Kidney epithelial cell (primary cell): Measurements from ENCODE around the gene CHRNG. TPM values are rescaled to one million over a fixed set of nuclear protein-coding genes. Genes with fewer than 3 reads are reported as not detected.

Source experiments
- DNase-seq: peaks from one replicate; pipeline ENCODE4 v3.0.0-alpha.2; 2010; ENCODE audit warnings: low read depth
- H3K27me3 ChIP-seq: 2 replicates; pipeline ENCODE4 v1.6.0; 2011; ENCODE audit warnings: low read length; ENCODE audit not compliant: control insufficient read depth, insufficient read depth
- H3K36me3 ChIP-seq: 2 replicates; pipeline ENCODE4 v1.5.1; 2011; ENCODE audit warnings: low read length; ENCODE audit not compliant: control insufficient read depth, insufficient read depth
- H3K4me3 ChIP-seq: 2 replicates; pipeline ENCODE4 v1.5.1; 2011; ENCODE audit warnings: low read depth, mild to moderate bottlenecking, control low read depth, low read length
- total RNA-seq: library from RNA; depleted of rRNA; stranded (reverse); fragments of >200 nt; gene quantifications from 2 replicates; pipeline ENCODE4 v1.2.3, GENCODE V29; 2015
- TF ChIP-seq, protein P1 (sequence below): IDR thresholded peaks from 2 replicates; pipeline ENCODE4 v1.5.1; 2011; ENCODE audit warnings: mild to moderate bottlenecking, moderate library complexity, low read length, control low read depth, inconsistent platforms; ENCODE audit not compliant: insufficient read depth, poor library complexity, severe bottlenecking

The CHRNG gene
- total RNA-seq, 1 donor from 2014 or later: not detected

DNA sequence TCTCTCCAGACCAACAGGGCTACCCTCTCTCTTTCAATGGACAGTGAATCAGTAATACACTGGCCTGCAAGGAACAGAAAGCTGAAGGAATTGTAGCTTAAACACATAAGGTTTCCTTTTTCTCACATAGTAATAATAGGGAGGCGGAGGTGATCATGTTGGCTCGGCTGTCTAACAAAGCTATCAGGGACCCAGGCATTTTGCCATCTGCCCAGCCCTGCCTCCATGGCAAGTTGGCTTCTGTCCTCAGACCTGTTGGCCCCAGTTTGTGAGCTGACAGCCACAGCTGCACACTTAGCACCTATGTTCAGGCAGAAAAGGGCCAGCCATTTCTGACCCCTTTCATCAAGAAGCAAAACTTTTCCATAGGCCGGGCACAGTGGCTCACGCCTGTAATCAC lies 2.0 kb upstream of the CHRNG start:
- H3K27me3 ChIP-seq: peaks cover 30% of the 10 kb centered on the region
- H3K4me3 ChIP-seq: no peak overlapping the region
- no peak for DNase-seq
- TF ChIP-seq, protein P1, sequence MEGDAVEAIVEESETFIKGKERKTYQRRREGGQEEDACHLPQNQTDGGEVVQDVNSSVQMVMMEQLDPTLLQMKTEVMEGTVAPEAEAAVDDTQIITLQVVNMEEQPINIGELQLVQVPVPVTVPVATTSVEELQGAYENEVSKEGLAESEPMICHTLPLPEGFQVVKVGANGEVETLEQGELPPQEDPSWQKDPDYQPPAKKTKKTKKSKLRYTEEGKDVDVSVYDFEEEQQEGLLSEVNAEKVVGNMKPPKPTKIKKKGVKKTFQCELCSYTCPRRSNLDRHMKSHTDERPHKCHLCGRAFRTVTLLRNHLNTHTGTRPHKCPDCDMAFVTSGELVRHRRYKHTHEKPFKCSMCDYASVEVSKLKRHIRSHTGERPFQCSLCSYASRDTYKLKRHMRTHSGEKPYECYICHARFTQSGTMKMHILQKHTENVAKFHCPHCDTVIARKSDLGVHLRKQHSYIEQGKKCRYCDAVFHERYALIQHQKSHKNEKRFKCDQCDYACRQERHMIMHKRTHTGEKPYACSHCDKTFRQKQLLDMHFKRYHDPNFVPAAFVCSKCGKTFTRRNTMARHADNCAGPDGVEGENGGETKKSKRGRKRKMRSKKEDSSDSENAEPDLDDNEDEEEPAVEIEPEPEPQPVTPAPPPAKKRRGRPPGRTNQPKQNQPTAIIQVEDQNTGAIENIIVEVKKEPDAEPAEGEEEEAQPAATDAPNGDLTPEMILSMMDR: no peak
- no peaks in the 10 kb centered on the region for H3K36me3 ChIP-seq

DNA sequence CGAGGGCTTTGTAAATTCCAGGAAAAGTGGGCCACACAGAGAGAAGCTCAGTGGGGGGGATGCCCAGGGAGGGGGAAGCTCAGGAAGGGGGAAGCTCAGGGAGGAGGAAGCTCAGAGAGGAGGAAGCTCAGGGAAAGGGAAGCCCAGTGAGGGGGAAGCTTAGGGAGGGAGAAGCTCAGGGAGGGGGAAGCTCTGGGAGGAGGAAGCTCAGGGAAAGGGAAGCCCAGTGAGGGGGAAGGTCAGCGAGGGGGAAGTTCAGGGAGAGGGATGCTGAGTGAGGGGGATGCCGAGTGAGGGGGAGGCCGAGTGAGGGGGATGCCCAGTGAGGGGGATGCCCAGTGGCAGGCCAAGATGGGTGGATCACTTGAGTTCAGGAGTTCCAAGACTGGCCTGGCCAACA lies 821 bp upstream of the CHRNG start:
- Histone ChIP-seq H3K4me3 (no peak overlapping the region), H3K36me3 (no peaks in the 10 kb centered on the region), H3K27me3 (peaks cover 30% of the 10 kb centered on the region)
- DNase-seq: no peak
- TF ChIP-seq, protein P1: no peak

DNA sequence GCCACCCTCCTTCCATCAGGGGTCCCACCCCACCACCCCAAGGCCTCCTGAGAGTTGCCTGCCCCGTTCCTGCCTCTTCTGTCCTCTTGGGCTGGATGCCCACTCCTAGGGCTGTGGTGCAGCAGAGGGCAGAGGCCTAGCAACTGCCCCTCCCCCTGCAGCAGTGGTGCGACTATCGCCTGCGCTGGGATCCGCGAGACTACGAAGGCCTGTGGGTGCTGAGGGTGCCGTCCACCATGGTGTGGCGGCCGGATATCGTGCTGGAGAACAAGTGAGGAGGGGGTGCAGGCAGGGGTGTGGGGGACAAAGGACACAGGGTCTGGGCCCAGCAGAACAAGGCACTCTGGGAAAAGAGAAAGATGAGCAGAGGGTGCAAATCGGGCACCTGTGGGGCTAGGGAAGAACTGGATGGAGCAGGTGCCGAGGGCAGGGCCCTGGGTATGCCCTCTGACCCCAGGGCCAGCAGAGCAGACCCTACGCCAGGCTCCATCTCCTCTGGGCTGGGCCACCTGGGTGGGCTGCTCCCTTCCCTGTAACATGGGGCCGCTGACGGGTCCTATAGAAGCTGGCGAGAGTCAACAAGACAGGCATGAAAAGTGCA lies 1.0 kb downstream of the CHRNG start:
- Histone ChIP-seq H3K27me3 (peaks cover 27% of the 10 kb centered on the region), H3K36me3 (no peaks in the 10 kb centered on the region), H3K4me3 (no peak overlapping the region)
- no peak for DNase-seq
- TF ChIP-seq, protein P1: no peak

DNA sequence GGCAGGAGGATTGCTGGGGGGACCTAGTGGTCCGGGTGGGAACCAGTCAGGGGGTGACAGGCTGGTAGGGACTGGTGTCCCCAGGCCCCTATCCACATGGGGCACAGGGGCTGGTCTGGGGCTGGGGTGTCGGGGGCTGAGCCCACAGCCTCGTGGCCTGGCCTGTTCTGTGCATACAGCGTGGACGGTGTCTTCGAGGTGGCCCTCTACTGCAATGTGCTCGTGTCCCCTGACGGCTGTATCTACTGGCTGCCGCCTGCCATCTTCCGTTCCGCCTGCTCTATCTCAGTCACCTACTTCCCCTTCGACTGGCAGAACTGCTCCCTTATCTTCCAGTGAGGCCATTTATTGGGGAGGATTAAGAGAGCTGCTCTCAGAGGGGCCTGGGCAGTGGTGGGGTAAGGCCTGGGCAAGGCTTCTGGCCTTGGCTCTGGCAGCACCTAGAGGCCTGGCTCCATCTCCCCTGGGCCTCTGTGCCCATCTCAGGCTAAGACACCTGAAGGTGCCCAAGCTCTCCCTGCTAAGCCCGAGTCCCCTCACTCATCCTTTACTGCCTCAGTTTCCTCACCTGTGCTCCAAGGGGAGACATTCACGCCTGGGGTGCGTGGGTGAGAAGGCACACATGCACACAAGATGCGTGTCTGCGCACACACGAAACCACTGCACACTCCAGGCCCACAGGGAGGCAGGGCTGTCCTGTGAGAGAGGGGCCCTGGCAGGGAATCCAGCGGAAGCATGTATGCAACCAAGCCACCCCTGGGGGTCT lies 1.9 kb downstream of the CHRNG start:
- TF ChIP-seq, protein P1: no peak
- H3K36me3 ChIP-seq: no peaks in the 10 kb centered on the region
- no peak for DNase-seq
- H3K27me3 ChIP-seq: peaks cover 27% of the 10 kb centered on the region
- H3K4me3 ChIP-seq: no peak overlapping the region

DNA sequence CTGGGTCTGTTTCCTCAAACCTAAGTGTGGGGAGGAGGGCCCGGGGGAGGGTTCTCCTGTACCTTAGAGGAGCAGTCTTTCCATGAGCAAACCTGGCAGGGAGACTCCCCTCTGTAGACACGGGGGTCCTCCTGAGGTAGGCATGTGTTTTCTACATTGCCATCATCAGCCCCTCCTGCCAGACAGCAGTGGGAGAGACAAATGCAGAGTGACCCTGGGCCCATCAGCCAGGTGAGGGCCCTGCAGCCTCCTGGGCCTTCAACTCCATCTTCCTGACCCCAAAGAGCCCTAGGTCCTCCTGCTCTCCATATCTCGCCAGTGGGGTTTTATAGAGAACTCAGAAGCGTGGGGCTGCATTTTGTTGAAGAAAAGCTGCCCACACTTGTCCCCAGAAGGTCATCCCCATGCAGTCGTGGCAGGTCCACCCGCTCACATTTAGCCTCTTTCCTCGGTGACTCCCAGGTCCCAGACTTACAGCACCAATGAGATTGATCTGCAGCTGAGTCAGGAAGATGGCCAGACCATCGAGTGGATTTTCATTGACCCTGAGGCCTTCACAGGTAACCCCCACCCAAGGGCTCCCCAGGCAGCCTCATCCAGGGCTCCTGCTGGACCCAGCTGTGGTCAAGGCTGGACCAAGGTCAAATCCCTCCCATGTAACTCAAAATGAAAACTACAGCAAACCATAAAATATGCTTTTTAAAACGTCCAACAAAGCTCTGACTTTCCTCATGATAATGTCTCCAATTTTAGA lies 2.6 kb downstream of the CHRNG start:
- DNase-seq: no peak
- TF ChIP-seq, protein P1: no peak
- no peak overlapping the region for H3K4me3 ChIP-seq

More for the DNA sequence above, 2.6 kb downstream of the CHRNG start:
- peaks cover 25% of the 10 kb centered on the region for H3K27me3 ChIP-seq
- H3K36me3 ChIP-seq: no peaks in the 10 kb centered on the region
